Caco-2 (cell line): ENCODE results near the gene ANKRD44. TPM values are rescaled to one million over a fixed set of nuclear protein-coding genes. Genes with fewer than 3 reads are reported as not detected.

Experiments used
- BruUV-seq: library from RNA; stranded (reverse); fragments of 400-500 nt; replicated peaks from 2 replicates; lab custom pipeline; 2021; lab: Mats Ljungman, UMichigan
- CTCF ChIA-PET: fragments of 300-600 bp; sonication (Branson Sonifier 250); formaldehyde crosslinking; loops from one replicate; lab custom pipeline; 2022; ENCODE audit warnings: antibody characterized with exemption; lab: Charles Lee
- POLR2A ChIA-PET: fragments of 300-600 bp; sonication (Branson Sonifier 250); formaldehyde crosslinking; loops from one replicate; lab custom pipeline; 2022; ENCODE audit warnings: antibody characterized with exemption; lab: Charles Lee
- DNase-seq, 2 experiments: peaks; one replicate each; pipeline versions ENCODE4 v3.0.0 to v3.0.0-alpha.2; 2020 to 2022
- H3K27me3 ChIP-seq: replicated peaks from 2 replicates; pipeline ENCODE4 v1.6.0; 2011; ENCODE audit warnings: low read length; ENCODE audit not compliant: control insufficient read depth, insufficient read depth
- H3K36me3 ChIP-seq: 2 replicates; pipeline ENCODE4 v1.5.1; 2011; ENCODE audit warnings: low read length; ENCODE audit not compliant: control insufficient read depth, insufficient read depth
- H3K4me1 ChIP-seq: fragments of 250-450 bp; sonication (Bioruptor Pico); 2 replicates; pipeline ENCODE4 v1.5.1; 2020; ENCODE audit warnings: mild to moderate bottlenecking
- H3K4me3 ChIP-seq: 2 replicates; pipeline ENCODE4 v1.5.1; 2011; ENCODE audit warnings: low read depth, mild to moderate bottlenecking, control low read depth, low read length
- H3K9me3 ChIP-seq: fragments of 250-450 bp; sonication (Bioruptor Pico); 2 replicates; pipeline ENCODE4 v1.5.1; 2020; ENCODE audit warnings: mild to moderate bottlenecking, moderate library complexity
- H3K27ac Mint-ChIP-seq: one replicate; pipeline ENCODE4 v1.8.0; 2022; ENCODE audit warnings: mixed read lengths; ENCODE audit not compliant: unreplicated experiment
- H3K27me3 Mint-ChIP-seq: one replicate; pipeline ENCODE4 v1.8.0; 2022; ENCODE audit warnings: mixed read lengths; ENCODE audit not compliant: insufficient read depth, unreplicated experiment
- H3K36me3 Mint-ChIP-seq: one replicate; pipeline ENCODE4 v1.8.0; 2022; ENCODE audit warnings: mild to moderate bottlenecking, mixed read lengths; ENCODE audit not compliant: insufficient read depth, unreplicated experiment
- H3K4me1 Mint-ChIP-seq: one replicate; pipeline ENCODE4 v1.8.0; 2022; ENCODE audit warnings: low read depth, mixed read lengths; ENCODE audit not compliant: unreplicated experiment
- H3K4me3 Mint-ChIP-seq: one replicate; pipeline ENCODE4 v1.8.0; 2022; ENCODE audit warnings: mild to moderate bottlenecking, moderate library complexity, mixed read lengths; ENCODE audit not compliant: unreplicated experiment
- H3K9me3 Mint-ChIP-seq: one replicate; pipeline ENCODE4 v1.8.0; 2022; ENCODE audit warnings: mixed read lengths; ENCODE audit not compliant: unreplicated experiment
- CTCF ChIP-seq, 2 experiments: fragments of 200-600 bp in 1 of 2; IDR thresholded peaks; 1 replicate in 1 of 2; 2 replicates in 1 of 2; pipeline versions ENCODE4 v1.5.1 to v1.8.0; 2011 to 2022; ENCODE audit warnings: antibody characterized with exemption in 1 of 2, control low read depth in 1 of 2, inconsistent platforms in 1 of 2, low read depth in 1 of 2, low read length in 1 of 2, mild to moderate bottlenecking in 1 of 2, moderate library complexity in 1 of 2; ENCODE audit not compliant: insufficient read depth in 1 of 2, severe bottlenecking in 1 of 2, unreplicated experiment in 1 of 2
- intact Hi-C: fragments of 100-400 bp; cut with micrococcal nuclease; formaldehyde crosslinking; loops from one replicate; pipeline ENCODE4 v1.10.0; 2022; ENCODE audit not compliant: unreplicated experiment
- total RNA-seq: library from RNA; stranded (reverse); gene quantifications from 2 replicates; pipeline ENCODE4 v1.2.3, GENCODE V29; 2022

The ANKRD44 gene
- total RNA-seq, 1 experiment from 2014 or later = 1.0 TPM

GRCh38 chr2:197308585-197308984 is 2.0 kb downstream of the ANKRD44 start:
- H3K4me3 Mint-ChIP-seq = peak overlapping the region; percentile 78
- no peaks in the 10 kb centered on the region for H3K9me3 ChIP-seq
- no peaks in the 10 kb centered on the region for H3K27me3 ChIP-seq
- peaks cover 8% of the 10 kb centered on the region; the same call in 1 of the 2 replicates for H3K4me1 ChIP-seq
- H3K4me1 Mint-ChIP-seq = peaks cover 8% of the 10 kb centered on the region
- no peak for TF ChIP-seq CTCF (IDR thresholded peaks at IDR 0.05; ENCODE audit: insufficient read depth in 1 of 2, low read depth in 1 of 2, low read length in 1 of 2, severe bottlenecking in 1 of 2, unreplicated experiment in 1 of 2)
- H3K9me3 Mint-ChIP-seq = no peaks in the 10 kb centered on the region
- H3K27me3 Mint-ChIP-seq = peaks cover 16% of the 10 kb centered on the region
- intact Hi-C loops = no loop called here
- no TSS peak for BruUV-seq
- no peak overlapping the region for H3K27ac Mint-ChIP-seq
- H3K4me3 ChIP-seq = no peak overlapping the region
- H3K36me3 Mint-ChIP-seq = no peaks in the 10 kb centered on the region
- ChIA-PET POLR2A (no interaction called here), CTCF (no interaction called here)
- DNase-seq = no peak
- no peaks in the 10 kb centered on the region for H3K36me3 ChIP-seq

GRCh38 chr2:197307933-197308521 is 2.6 kb downstream of the ANKRD44 start:
- Mint-ChIP-seq H3K36me3 (no peaks in the 10 kb centered on the region), H3K9me3 (no peaks in the 10 kb centered on the region), H3K27me3 (peaks cover 13% of the 10 kb centered on the region), H3K4me1 (peaks cover 8% of the 10 kb centered on the region), H3K27ac (no peak overlapping the region), H3K4me3 (no peak overlapping the region)
- ChIA-PET CTCF (no interaction called here), POLR2A (no interaction called here)
- Histone ChIP-seq H3K9me3 (no peaks in the 10 kb centered on the region), H3K4me3 (no peak overlapping the region), H3K36me3 (no peaks in the 10 kb centered on the region), H3K27me3 (no peaks in the 10 kb centered on the region), H3K4me1 (peaks cover 8% of the 10 kb centered on the region; the same call in 1 of the 2 replicates)
- no TSS peak for BruUV-seq
- DNase-seq = no peak
- no peak for TF ChIP-seq CTCF (IDR thresholded peaks at IDR 0.05; ENCODE audit: insufficient read depth in 1 of 2, low read depth in 1 of 2, low read length in 1 of 2, severe bottlenecking in 1 of 2, unreplicated experiment in 1 of 2)
- intact Hi-C loops = loop anchor here (2.0 kb wide), 1 partner anchor 195 kb away; no protein-coding TSS in a partner anchor

- POLR2A ChIA-PET = no interaction called here
- no peak overlapping the region for H3K4me3 Mint-ChIP-seq
- Histone ChIP-seq H3K4me3 (no peak overlapping the region), H3K36me3 (no peaks in the 10 kb centered on the region), H3K4me1 (peaks cover 8% of the 10 kb centered on the region; the same call in 1 of the 2 replicates), H3K27me3 (no peaks in the 10 kb centered on the region), H3K9me3 (no peaks in the 10 kb centered on the region)
- H3K27me3 Mint-ChIP-seq = peaks cover 7% of the 10 kb centered on the region
- H3K9me3 Mint-ChIP-seq = no peaks in the 10 kb centered on the region
- no peak overlapping the region for H3K27ac Mint-ChIP-seq
- no peak for TF ChIP-seq CTCF (IDR thresholded peaks at IDR 0.05; ENCODE audit: insufficient read depth in 1 of 2, low read depth in 1 of 2, low read length in 1 of 2, severe bottlenecking in 1 of 2, unreplicated experiment in 1 of 2)
- H3K4me1 Mint-ChIP-seq = peaks cover 8% of the 10 kb centered on the region
- no peak for DNase-seq
- CTCF ChIA-PET = no interaction called here
- H3K36me3 Mint-ChIP-seq = no peaks in the 10 kb centered on the region
- intact Hi-C loops = loop anchor here (2.0 kb wide), 1 partner anchor 195 kb away; no protein-coding TSS in a partner anchor
- no TSS peak for BruUV-seq
Measured at GRCh38 chr2:197307236-197307932, 3.2 kb downstream of the ANKRD44 start.
